HG03175 (cell line): ENCODE data around the gene SOX6.

Source experiments
- ATAC-seq: cut with Tn5 transposase; IDR thresholded peaks from one replicate; pipeline ENCODE4 v1.9.1; 2021; ENCODE audit warnings: mild to moderate bottlenecking, moderate library complexity; ENCODE audit not compliant: unreplicated experiment

SOX6 gene

DNA sequence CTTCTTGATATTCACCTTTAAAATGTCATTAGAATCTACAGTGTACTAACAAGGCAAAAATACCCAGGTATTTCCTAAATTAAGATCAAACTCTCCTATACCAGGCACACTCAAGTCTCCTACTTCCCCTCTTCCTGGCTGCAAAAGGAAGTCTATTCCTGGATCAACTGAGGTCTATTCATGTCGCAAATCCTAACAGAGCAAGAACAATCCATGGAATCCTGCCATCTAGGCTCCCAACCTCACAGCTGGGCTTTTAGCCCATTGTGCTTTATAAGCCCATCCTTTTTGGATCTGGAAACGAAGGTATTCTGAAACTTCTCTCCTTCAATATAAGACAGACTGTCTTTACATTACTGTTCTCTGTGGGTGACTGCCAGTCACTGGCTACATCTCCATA is 161.8 kb downstream of the SOX6 start:
- no peak for ATAC-seq

GRCh38 chr11:16193897-16194381 is 162.4 kb downstream of the SOX6 start:
- no peak for ATAC-seq

DNA sequence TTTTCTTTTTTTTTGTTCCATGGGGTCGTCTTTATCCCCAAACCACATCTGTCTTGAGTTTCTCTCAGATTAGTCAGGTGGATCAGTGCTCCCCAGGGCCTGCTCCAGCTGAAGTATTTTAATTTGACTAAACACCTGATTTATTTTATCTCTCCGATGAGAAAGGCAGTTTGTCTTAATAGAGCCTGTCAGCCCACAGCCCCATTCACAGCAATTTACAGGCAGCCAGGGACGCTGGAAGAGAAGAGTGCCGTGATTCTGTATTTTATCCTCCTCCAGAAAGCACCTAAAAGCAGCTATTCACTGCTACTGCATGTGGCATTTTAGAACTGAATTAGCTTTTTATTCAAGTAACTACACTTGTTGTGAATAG is 164.5 kb downstream of the SOX6 start:
- no peak for ATAC-seq

DNA sequence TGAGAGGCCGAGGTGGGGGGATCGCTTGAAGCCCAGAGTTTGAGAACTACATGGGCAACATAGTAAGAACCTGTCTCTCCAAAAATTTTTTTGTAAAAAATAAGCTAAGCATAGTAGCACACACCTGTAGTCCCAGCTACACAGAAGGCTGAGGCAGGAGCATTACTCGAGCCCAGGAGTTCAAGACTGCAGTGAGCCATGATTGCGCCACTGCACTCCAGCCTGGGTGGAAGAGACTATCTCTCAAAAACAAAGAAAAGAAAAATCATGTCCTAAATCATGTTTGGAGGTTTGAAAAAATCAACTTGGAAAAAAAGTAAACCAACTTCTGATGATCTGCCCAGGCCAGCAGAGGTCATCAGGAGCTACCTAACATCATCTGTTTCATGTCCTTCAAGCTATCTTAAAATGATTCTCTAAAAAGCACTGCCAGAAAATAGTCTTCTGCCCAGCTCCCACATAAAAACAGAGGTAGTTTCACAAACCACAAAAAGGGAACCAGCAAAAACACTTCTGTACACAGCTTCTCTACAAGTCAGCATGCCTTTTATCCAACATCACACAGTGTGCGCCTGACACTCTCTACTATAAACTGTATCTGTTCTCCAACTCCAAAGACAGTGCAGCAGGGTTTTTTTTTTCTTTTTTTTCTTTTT is 165.0 kb downstream of the SOX6 start:
- no peak for ATAC-seq

DNA sequence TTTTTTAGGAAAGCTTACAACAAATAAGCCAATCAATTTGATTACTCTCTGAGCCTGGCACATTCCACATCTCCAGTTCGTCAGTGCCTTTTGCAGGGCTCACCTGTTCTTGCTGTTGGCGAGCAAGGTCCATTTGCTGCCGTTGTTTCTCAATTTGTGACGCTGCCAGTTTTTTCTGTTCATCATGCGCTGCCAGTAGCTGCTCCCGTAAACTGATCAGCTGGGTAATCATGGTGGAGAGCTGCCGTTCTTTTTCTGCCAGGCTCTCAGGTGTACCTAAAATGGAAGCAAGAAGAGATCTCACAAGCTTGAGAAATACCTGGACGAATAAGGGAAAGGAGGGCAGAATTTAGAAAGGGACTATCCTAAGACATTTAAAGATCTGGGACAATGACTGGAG is 169.7 kb downstream of the SOX6 start:
- no peak for ATAC-seq

- ATAC-seq: no peak
Observed at GRCh38 chr11:16185042-16185441, 171.3 kb downstream of the SOX6 start.

- no peak for ATAC-seq
Observed at GRCh38 chr11:16184588-16184987, 171.8 kb downstream of the SOX6 start.

GRCh38 chr11:16182553-16182952 is 173.8 kb downstream of the SOX6 start:
- ATAC-seq: no peak

- no peak for ATAC-seq
Observed at GRCh38 chr11:16180868-16181267, 175.5 kb downstream of the SOX6 start.

GRCh38 chr11:16179676-16180075 is 176.7 kb downstream of the SOX6 start:
- ATAC-seq: no peak

- no peak for ATAC-seq
Observed at GRCh38 chr11:16178273-16178672, 178.1 kb downstream of the SOX6 start.

DNA sequence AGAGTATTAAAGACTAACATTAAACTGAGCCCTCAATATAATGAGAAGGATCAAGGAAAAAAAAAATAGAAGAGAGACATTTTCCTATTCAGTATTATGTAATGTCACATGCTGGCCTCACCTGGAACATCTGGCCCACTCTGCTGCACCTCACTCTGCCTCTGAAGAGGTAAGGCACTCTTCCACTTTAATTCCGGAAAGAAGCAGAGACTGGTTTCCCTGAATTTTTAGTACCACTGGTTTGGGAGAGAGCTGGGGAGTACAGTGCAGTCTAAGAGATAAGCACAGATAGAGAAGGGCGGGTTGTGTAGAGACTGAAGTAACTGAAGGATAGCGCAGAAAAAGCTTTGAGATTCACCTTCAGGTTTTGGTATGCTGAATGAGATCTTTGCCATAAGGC is 178.7 kb downstream of the SOX6 start:
- no peak for ATAC-seq

GRCh38 chr11:16173798-16174197 is 182.5 kb downstream of the SOX6 start:
- no peak for ATAC-seq

GRCh38 chr11:16171882-16172281 is 184.5 kb downstream of the SOX6 start:
- ATAC-seq: no peak

DNA sequence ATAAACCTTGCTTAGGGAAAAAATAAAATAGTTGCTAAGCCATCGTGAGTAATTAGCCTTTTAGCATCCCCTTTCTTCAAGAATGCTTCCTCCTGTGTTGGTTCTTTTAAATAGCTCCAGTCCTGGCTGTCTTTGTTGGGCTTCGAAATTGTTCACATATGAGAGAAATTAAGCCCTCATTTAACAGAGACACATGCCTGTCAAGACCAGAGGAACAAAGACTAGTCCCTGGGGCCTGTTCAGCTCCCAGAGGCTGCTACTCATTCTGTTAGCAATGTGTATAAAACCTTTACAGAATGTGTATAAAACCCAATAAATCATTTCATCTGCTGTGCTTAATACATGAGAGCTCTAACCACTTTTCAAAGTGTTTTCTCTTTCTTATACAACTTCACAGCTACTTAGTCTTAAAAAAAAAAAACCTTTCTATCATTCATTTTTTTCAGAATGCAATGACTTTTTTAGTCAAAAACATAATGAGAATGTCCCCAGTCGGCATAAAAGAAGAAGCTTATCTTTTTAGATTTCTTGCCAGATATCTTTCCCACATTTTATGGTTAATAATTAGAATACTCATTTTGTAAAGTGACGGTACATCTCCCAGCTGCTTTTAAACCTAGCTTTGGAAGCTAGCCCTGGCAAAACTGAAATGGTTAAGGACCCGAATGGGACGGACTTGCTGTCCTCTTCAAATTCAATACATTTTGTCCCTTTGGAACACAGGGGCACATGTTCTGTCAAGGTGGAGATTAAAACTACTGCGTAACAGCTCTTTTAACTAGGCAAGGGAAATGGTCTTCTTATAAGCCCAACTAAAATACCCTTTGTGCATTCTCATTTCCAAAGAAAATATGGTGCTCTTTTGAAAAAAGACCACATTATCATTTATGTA is 186.1 kb downstream of the SOX6 start:
- no peak for ATAC-seq

GRCh38 chr11:16169541-16169940 is 186.8 kb downstream of the SOX6 start:
- ATAC-seq: no peak

DNA sequence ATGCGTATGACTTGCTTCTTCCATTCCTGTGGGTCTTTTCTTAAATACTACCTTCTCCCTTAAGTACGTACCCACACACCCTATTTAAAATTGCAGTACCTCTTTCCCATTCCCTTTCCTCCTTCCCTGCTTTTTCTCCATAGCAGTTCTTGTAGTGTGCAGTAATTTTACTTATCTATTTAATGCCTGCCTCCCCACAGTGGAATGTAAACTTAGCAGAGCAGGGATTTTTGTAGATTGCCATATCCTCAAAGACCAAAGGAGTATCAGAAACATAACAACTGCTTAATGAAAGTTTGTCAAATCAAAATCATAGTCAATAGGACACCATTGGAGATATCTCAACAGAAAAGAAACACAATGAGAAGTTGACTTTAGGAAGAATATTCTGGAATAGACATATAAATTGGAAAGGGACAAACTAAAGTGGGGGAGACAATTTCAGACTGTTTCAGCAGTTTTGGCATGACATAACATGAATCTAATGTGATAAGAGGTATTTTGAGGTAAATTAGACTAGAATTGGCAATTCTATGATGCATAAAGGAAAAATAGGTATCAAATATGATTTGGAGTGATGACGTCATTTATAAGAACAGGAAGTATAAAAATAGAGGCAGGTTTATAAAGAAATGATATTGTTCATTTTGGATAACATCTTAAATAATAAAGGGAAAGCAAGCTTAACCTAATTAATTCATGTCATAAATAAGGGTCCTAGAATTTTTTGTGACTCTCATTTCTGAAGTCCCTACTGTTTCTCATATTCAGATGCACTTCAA is 188.4 kb downstream of the SOX6 start:
- no peak for ATAC-seq

DNA sequence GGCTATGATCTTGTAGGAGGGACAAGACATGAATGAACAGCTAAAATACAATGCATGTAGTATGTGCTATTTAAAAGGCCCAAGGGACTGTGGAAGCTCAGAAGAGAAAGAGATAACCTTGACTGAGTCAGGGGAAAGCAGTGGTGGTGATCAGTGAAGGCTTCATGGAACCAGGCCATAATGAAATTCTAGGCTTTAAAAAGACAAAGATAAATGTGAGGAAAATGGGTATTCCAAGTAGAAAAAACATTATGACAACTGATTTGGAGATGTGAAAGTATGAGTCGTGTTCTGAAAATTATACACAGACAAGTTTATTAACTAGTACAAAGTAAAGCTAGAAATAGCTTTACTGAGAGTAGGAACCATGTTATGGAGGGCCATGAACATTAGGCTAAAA is 189.8 kb downstream of the SOX6 start:
- no peak for ATAC-seq

- no peak for ATAC-seq
Observed at GRCh38 chr11:16160146-16160545, 196.2 kb downstream of the SOX6 start.

- no peak for ATAC-seq
Observed at GRCh38 chr11:16158426-16158994, 197.8 kb downstream of the SOX6 start.

GRCh38 chr11:16157327-16157726 is 199.0 kb downstream of the SOX6 start:
- ATAC-seq: no peak
